Activated naive CD4-positive, alpha-beta T cell treated with anti-CD3 and anti-CD28 coated beads, Interleukin-2, amount 50 U/mL, for 24 hours (primary cell): Measurements from ENCODE around the gene DDX24.
A peak's percentile ranks its signal among the peaks of the same experiment; 100 is the strongest.

Source experiments
- H3K27ac Mint-ChIP-seq: one replicate; pipeline ENCODE4 v1.8.0; 2021; ENCODE audit warnings: mild to moderate bottlenecking, mixed read lengths
- H3K27me3 Mint-ChIP-seq: one replicate; pipeline ENCODE4 v1.8.0; 2021; ENCODE audit warnings: mixed read lengths
- H3K36me3 Mint-ChIP-seq: one replicate; pipeline ENCODE4 v1.8.0; 2021; ENCODE audit warnings: mixed read lengths
- H3K4me1 Mint-ChIP-seq: one replicate; pipeline ENCODE4 v1.8.0; 2021; ENCODE audit warnings: mixed read lengths
- H3K4me3 Mint-ChIP-seq: one replicate; pipeline ENCODE4 v1.8.0; 2021; ENCODE audit warnings: mild to moderate bottlenecking, mixed read lengths
- H3K9me3 Mint-ChIP-seq: one replicate; pipeline ENCODE4 v1.8.0; 2021; ENCODE audit warnings: mixed read lengths

DDX24 gene

DNA sequence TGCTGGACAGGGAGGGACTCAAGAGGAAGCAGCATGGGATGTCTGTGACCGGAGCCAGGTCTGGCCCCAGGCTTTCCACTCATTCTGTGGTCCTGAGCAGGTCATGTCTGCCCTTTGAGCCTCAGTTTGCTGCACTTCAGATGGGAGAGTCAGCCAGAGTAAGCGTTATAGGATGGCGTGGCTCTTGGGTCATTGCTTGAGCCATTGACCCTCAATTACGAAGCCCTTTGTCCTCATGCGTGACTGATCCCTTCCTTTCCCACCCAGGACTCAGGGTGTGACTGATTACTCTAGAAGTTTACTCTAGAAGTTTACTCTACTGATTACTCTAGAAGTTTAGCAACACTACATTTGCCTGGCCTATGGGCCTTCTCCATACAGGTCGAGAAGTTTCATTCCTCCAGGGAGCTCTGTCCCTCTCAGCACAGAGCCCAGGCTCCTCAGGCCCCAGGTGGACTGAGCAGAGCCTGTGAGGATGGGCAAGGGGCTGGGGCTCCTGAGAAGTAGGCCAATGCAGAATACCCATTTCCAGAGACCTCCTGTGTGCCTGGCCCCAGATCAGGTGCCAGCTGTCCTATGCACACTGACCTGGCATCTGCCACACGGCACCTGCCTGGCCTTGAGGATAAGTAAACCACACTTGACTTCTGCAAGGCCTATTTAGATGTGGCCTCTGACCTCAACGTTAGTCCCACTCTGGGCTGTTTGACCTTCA, 21.9 kb upstream of the DDX24 start:
- Mint-ChIP-seq H3K27me3 (no peaks in the 10 kb centered on the region), H3K4me1 (no peaks in the 10 kb centered on the region), H3K9me3 (no peaks in the 10 kb centered on the region), H3K27ac (no peak overlapping the region), H3K36me3 (no peaks in the 10 kb centered on the region), H3K4me3 (no peak overlapping the region)

DNA sequence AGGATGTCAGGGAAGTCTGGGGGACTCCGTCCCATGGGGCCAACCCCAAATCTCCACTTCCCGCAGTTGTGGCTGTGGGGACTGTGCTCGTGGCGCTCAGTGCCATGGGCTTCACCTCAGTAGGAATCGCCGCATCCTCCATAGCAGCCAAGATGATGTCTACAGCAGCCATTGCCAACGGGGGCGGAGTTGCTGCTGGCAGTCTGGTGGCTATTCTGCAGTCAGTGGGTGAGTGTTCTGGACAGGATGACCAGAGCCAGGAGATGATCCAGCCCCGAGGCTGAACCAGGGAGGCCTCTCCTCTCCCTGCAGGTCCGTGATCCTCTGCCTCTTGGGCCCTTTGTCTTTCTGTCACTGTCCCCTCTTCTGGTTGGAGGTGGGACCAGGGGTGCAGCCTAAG, 20.7 kb upstream of the DDX24 start:
- Mint-ChIP-seq H3K4me3 (no peak overlapping the region), H3K27me3 (no peaks in the 10 kb centered on the region), H3K9me3 (no peaks in the 10 kb centered on the region), H3K27ac (no peak overlapping the region), H3K4me1 (no peaks in the 10 kb centered on the region), H3K36me3 (no peaks in the 10 kb centered on the region)

DNA sequence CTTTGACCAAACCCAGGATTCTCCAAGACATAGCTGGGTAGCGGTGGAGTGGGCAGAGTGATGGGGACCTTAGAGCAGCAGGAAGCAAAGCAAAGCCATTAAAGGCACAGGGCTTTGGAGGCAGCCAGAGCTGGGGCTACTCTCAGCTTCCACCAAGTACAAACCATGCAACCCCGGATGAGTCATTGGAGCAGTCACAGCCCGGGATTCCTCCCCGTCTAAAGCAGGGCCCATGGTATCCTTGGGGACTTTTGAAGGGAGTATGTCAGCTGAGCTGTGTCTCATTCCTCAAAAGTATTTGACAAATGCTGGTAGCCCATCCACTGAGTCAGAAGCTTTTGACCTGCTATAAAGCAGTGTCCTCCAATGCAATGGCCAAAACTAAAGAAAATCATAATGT, 19.8 kb upstream of the DDX24 start:
- Mint-ChIP-seq H3K27me3 (no peaks in the 10 kb centered on the region), H3K9me3 (no peaks in the 10 kb centered on the region), H3K4me1 (no peaks in the 10 kb centered on the region), H3K4me3 (no peak overlapping the region), H3K27ac (no peak overlapping the region), H3K36me3 (no peaks in the 10 kb centered on the region)

DNA sequence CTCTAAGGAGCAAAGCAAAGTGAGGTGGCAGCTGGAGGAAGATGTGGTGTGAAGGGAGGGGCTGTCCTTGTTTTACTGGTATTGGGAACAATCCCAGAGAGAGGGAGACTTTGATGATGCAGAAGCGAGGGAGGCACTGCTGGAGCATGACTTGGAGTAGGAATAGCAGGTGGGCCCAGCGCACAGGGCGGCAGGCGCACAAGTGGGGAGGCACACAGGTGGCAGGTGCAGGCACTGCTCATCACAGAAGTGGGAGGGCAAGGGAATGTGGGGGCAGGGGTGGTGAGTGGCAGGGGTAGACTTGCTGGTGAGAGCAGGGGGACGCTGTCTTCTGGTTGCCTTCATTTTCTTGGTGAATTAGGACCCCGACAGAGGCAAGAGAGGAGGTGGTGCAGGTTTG, 18.0 kb upstream of the DDX24 start:
- Mint-ChIP-seq H3K4me1 (no peaks in the 10 kb centered on the region), H3K9me3 (no peaks in the 10 kb centered on the region), H3K4me3 (no peak overlapping the region), H3K27me3 (no peaks in the 10 kb centered on the region), H3K36me3 (peaks cover 2% of the 10 kb centered on the region), H3K27ac (no peak overlapping the region)

DNA sequence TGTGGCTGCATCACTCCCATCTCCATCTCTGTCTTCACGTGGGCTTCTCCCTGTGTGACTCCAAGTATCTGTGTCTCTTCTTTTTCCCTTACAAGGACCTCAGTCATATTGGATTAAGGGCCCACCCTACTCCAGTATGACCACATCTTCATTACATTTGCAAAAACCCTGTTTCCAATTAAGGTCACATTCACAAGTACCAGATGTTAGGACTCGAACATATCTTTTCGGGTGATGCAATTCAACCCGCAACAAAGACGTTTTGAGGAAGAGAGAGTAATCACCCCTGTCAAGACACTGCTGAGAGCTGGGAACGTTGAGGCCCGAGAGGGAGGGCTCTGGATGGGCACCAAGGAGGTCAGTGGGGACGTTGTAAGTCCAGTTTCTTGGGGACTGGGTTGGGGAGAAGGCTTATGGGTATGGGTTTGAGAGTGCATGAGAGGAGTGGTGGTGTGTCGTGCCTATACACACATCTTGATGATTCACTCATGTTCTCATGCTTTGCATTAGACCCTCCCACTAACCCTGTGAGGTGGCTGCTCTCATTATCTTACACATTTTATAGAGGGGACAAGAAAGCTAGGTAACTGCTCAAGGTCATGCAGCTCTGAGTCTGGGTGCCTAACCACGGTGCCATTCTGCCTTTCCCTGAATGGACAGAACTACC, 17.5 kb upstream of the DDX24 start:
- Mint-ChIP-seq H3K4me1 (no peaks in the 10 kb centered on the region), H3K27me3 (no peaks in the 10 kb centered on the region), H3K36me3 (peaks cover 4% of the 10 kb centered on the region), H3K4me3 (no peak overlapping the region), H3K27ac (no peak overlapping the region), H3K9me3 (no peaks in the 10 kb centered on the region)

DNA sequence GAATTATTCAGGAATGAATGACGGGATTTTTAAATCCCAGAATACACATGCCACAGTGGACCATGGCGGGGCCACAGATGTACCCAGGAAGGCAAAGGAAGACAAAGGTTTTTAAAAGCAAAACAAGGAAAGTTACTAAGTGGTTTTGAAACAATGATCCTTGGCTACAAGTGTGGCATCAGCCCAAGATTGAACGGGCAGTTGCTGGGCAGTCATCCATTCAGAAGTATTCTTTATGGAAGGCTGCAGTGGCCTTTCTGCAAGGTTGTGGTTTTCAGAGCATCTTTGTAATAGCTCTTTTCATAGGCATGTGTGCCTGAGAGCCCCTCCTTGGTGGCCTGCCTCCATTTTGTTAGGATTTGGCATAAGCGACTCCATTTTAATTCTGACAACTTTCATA, 16.1 kb upstream of the DDX24 start:
- H3K27ac Mint-ChIP-seq, result no peak overlapping the region
- no peak overlapping the region for H3K4me3 Mint-ChIP-seq
- H3K27me3 Mint-ChIP-seq, result no peaks in the 10 kb centered on the region
- no peaks in the 10 kb centered on the region for H3K4me1 Mint-ChIP-seq
- H3K36me3 Mint-ChIP-seq, result peaks cover 4% of the 10 kb centered on the region
- H3K9me3 Mint-ChIP-seq, result no peaks in the 10 kb centered on the region

DNA sequence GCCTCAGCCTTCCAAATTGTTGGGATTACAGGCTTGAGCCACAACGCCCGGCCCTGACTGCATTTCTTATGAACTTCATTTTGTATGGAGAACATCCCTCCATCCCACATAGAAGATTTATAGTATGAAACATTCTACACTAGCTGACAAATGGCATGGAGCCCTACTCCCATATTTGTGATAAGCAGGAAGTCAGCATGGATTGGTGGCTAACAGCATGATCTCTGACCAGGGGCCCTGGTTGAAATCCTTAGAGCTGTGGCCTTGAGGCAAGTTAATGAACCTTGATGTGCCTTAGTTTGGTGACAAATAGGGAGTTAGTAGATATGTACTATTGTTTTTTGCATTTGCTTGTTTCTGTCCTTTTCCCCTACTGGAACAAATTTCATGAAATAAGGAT, 12.4 kb upstream of the DDX24 start:
- H3K9me3 Mint-ChIP-seq, result no peaks in the 10 kb centered on the region

DNA sequence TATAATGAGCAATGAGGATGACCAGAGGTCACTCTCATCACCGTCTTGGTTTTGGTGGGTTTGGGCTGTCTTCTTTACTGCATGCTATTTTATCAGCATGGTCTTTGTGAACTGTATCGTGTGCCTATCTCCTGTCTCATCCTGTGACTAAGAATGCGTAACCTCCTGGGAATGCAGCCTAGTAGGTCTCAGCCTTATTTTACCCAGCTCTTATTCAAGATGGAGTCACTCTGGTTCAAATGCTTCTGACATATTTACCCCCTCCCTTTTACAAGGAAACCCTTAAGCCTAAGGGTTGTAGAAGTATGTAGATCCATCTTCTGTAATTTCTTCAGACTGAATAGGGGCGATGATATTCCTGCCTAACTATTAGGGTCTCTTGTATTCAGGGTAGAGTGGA, 8.5 kb upstream of the DDX24 start:
- Mint-ChIP-seq H3K27me3 (no peaks in the 10 kb centered on the region), H3K4me1 (no peaks in the 10 kb centered on the region), H3K36me3 (peaks cover 3% of the 10 kb centered on the region), H3K9me3 (no peaks in the 10 kb centered on the region), H3K27ac (no peak overlapping the region), H3K4me3 (no peak overlapping the region)

More for the DNA sequence above, 12.4 kb upstream of the DDX24 start:
- Mint-ChIP-seq H3K27ac (no peak overlapping the region), H3K36me3 (peaks cover 4% of the 10 kb centered on the region), H3K4me3 (no peak overlapping the region), H3K27me3 (no peaks in the 10 kb centered on the region), H3K4me1 (no peaks in the 10 kb centered on the region)

DNA sequence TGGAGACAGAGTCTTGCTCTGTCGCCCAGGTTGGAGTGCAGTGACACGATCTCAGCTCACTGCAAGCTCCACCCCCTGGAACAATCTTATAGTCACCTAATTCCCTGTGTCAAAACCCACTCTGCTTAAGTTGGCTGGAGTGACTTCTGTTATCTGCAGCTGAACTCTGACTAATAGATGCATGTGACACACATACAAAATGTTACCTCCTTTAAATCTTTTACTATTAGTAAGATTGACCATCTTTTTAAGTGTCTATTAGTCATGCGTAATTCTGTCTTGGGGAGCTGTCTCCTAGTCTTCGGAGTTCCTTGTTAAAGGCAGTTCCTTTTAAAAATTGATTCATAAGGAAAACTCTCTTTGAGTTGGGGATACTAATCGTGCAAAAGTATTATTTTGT, 7.5 kb upstream of the DDX24 start:
- H3K4me3 Mint-ChIP-seq, result no peak overlapping the region
- peaks cover 2% of the 10 kb centered on the region for H3K36me3 Mint-ChIP-seq
- no peaks in the 10 kb centered on the region for H3K9me3 Mint-ChIP-seq
- H3K27ac Mint-ChIP-seq, result no peak overlapping the region
- no peaks in the 10 kb centered on the region for H3K27me3 Mint-ChIP-seq
- no peaks in the 10 kb centered on the region for H3K4me1 Mint-ChIP-seq

DNA sequence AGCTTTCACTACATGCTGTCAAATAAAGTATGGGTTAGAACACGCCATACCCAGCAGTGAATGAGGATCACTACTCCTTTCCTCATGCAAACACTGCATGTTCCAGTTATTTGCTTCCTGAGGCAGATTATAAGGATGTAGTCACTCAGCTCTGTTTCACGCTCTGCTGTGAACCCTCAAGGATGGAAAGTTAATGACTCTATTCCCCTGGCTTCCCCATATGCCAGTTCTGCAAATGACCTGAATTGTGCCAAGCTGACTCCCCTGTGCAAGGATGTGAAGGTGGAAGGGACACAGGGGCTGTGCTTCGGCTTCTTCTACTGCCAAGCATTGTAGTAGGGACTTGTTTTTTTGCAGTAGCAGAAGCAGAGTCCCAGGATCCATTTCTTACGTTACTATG, 6.9 kb upstream of the DDX24 start:
- Mint-ChIP-seq H3K27me3 (no peaks in the 10 kb centered on the region), H3K4me3 (no peak overlapping the region), H3K36me3 (peaks cover 2% of the 10 kb centered on the region), H3K27ac (no peak overlapping the region), H3K4me1 (peaks cover 2% of the 10 kb centered on the region), H3K9me3 (no peaks in the 10 kb centered on the region)

DNA sequence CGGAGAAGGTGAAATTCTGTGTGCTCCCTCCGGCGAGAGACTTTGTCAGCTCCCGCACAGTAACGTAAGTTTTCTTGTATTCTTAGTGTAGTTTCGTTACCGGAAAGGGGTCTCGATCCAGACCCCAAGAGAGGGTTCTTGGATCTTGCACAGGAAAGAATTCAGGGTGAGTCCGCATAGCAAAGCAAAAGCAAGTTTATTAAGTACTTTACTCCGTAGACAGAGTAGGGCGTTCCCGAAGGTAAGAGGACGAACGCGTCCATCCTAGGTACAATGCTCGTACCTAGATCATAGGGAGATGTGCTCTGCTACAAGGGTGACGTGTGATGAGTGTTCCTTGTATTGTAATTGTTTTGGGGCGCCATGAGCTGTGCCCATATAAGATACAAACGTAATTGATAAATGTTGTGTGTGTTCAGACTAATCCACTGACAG, 401 bp upstream of the DDX24 start:
- Mint-ChIP-seq H3K4me3 (peak overlapping the region; percentile 100), H3K27me3 (no peaks in the 10 kb centered on the region), H3K4me1 (peaks cover 50% of the 10 kb centered on the region), H3K9me3 (no peaks in the 10 kb centered on the region), H3K27ac (peak overlapping the region; percentile 95), H3K36me3 (peaks cover 26% of the 10 kb centered on the region)

DNA sequence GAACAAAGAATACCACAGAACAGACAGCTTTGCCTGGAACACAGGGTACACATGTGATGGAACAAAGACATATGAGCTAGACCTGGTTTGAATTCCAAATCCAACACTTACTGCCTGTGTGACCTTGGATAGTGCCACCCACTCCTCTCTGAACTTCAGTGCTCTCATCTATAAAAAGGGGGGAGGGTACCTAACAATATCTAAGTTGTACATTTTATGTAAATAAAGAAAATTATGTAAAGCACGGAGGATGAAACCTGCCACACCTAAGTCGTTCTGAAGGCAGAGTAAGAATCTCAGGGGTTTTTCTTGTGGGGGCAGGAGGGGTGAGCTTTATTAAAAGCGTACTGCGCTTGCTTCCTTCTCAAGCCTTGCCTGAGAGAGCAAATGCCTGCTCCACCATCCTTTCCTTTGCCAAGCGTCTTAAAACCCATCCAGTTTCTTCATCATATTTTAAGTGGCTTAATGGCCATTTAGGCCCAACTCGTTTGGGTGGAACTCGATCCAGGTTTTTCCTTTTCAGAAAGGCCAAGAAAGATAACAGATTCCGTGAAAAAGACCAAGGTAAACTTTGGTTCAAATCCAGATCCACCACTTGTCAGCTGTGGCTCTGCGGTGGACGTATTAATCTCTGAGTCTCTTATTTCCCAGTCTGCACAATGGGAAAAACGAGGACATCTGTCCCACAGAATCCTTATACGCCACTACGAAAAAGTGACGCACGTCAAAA, 946 bp downstream of the DDX24 start:
- Mint-ChIP-seq H3K27ac (peak overlapping the region; percentile 100), H3K9me3 (peaks cover 4% of the 10 kb centered on the region), H3K27me3 (no peaks in the 10 kb centered on the region), H3K4me3 (peak overlapping the region; percentile 100), H3K4me1 (peaks cover 63% of the 10 kb centered on the region), H3K36me3 (peaks cover 31% of the 10 kb centered on the region)

DNA sequence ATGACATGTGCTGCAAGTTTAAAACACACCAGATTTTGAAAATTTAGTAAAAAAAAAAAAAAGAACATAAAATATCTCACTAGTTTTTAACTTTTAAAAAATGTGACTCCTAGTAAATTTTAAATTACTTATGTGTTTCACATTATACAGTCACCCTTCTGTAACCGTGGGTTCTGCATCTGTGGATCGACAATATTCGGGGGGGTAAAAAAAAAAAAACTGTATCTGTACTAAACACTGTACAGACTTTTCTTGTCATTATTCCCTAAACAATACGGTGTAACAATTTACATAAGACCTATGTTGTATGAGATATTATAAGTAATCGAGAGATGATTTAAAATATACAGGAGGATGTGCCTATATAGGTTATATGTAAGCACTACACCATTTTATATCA, 3.2 kb downstream of the DDX24 start:
- H3K36me3 Mint-ChIP-seq, result peaks cover 41% of the 10 kb centered on the region
- H3K27ac Mint-ChIP-seq, result no peak overlapping the region
- H3K9me3 Mint-ChIP-seq, result peaks cover 4% of the 10 kb centered on the region
- H3K27me3 Mint-ChIP-seq, result no peaks in the 10 kb centered on the region
- peak overlapping the region; percentile 100 for H3K4me3 Mint-ChIP-seq
- H3K4me1 Mint-ChIP-seq, result peaks cover 70% of the 10 kb centered on the region

DNA sequence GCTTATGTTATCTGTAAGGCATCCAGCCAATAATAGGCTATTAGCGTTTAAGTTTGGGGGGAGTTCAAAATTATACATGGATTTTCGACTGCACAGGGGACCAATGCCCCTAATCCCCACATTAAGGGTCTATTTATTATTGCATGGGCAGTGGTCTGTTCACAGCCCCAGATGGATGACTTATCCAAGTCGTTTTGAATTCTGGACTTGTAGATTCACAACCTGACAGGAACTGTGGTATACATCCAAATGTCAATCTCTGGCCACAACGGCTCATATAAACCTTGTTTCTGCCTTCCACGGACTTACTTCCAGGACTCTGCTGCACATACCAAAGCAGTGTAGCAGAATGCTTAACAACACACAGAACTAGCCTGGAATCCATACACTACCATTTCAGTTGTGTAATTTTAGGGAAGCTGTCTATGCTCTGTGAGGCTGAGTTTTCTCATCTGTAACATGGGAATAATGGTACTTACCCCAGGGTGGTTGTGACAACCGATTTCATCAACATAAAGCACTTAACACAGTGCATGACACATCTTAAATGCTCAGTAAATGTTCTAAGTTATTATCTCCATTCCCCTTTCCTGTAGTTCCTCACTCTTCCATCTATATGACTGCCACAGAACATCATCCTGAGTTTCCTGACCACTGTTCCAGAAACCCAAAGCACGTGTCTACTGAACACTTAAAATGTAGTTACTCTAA, 3.7 kb downstream of the DDX24 start:
- H3K27ac Mint-ChIP-seq, result no peak overlapping the region
- no peaks in the 10 kb centered on the region for H3K27me3 Mint-ChIP-seq
- peaks cover 5% of the 10 kb centered on the region for H3K9me3 Mint-ChIP-seq
- peaks cover 42% of the 10 kb centered on the region for H3K36me3 Mint-ChIP-seq
- H3K4me3 Mint-ChIP-seq, result peak overlapping the region; percentile 100
- peaks cover 69% of the 10 kb centered on the region for H3K4me1 Mint-ChIP-seq

DNA sequence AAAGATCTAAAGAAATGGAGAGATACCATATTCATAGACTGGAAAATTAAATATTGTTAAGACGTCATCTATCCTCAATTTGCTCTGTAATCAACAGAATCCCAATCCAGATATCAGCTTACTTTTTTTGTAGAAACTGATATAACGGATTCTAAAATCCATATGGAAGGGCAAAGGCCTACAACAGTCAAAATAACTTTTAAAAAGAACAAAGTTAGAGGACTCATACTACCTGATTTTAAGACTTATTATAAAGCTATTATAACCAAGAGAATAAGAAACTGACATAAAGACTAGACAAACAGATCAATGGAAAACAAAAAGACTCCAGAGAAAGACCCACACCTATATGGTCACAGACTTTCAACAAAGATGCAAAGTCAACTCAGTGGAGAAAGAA, 6.0 kb downstream of the DDX24 start:
- Mint-ChIP-seq H3K27ac (no peak overlapping the region), H3K9me3 (peaks cover 14% of the 10 kb centered on the region), H3K4me3 (peak overlapping the region; percentile 84), H3K4me1 (peaks cover 75% of the 10 kb centered on the region), H3K27me3 (no peaks in the 10 kb centered on the region), H3K36me3 (peaks cover 56% of the 10 kb centered on the region)

DNA sequence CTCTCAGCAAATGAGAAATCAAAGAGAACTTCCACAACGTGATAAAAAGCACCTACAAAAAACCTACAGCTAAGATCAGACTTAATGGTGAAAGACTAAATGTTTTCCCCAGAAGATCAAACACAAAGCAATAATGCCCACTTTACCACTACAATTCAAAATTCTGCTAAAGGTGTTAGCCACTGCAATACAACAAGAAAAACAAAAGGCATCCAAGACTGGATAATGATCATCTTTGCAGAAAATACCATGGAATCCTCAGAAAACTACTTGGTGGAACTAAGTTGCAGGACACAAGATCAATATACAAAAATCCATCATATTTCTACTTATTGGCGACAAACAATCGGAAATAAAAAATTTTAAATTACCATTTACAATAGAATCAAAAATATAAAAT, 6.5 kb downstream of the DDX24 start:
- H3K4me1 Mint-ChIP-seq, result peaks cover 75% of the 10 kb centered on the region
- peak overlapping the region; percentile 67 for H3K4me3 Mint-ChIP-seq
- H3K27ac Mint-ChIP-seq, result no peak overlapping the region
- peaks cover 14% of the 10 kb centered on the region for H3K9me3 Mint-ChIP-seq
- peaks cover 57% of the 10 kb centered on the region for H3K36me3 Mint-ChIP-seq
- H3K27me3 Mint-ChIP-seq, result no peaks in the 10 kb centered on the region
